Breast epithelium (tissue), 4 donors: ENCODE measurements around the gene PAK1. TPM values are rescaled to one million over a fixed set of nuclear protein-coding genes. Genes with fewer than 3 reads are reported as not detected.

ENCODE experiments used
- DNase-seq, 2 donors: peaks; one replicate each; pipeline ENCODE4 v3.0.0-alpha.2; 2019; ENCODE audit warnings: low spot score in 2 of 2
- H3K27ac ChIP-seq, 2 donors: fragments of 200-600 bp; sonication (generic) in 1 of 2; one replicate each; pipeline ENCODE4 v1.5.1; 2016 to 2019; ENCODE audit warnings: mild to moderate bottlenecking in 1 of 2
- H3K27me3 ChIP-seq, 2 donors: fragments of 200-600 bp; sonication (generic) in 1 of 2; one replicate each; pipeline versions ENCODE4 v1.5.1 to v1.6.0; 2017 to 2019; ENCODE audit warnings: control low read depth in 1 of 2, mild to moderate bottlenecking in 1 of 2
- H3K36me3 ChIP-seq: fragments of 200-600 bp; one replicate; pipeline ENCODE4 v1.5.1; 2019
- H3K4me1 ChIP-seq, 2 donors: fragments of 200-600 bp; sonication (generic); one replicate each; pipeline ENCODE4 v1.5.1; 2016 to 2019; ENCODE audit warnings: control low read depth in 1 of 2
- H3K4me3 ChIP-seq, 3 donors: fragments of 200-600 bp; sonication (generic); 1 replicate in 2 of 3; 2 replicates in 1 of 3; pipeline ENCODE4 v1.5.1; 2016 to 2019; ENCODE audit warnings: mild to moderate bottlenecking in 3 of 3, moderate library complexity in 2 of 3
- H3K9me3 ChIP-seq, 2 donors: fragments of 200-600 bp; sonication (generic) in 1 of 2; one replicate each; pipeline ENCODE4 v1.5.1; 2016 to 2019; ENCODE audit warnings: control low read depth in 1 of 2
- CTCF ChIP-seq, 3 donors: fragments of 450-650 bp; IDR thresholded peaks; one replicate each; pipeline ENCODE4 v1.5.1; 2016 to 2017; ENCODE audit warnings: antibody characterized with exemption in 3 of 3, mild to moderate bottlenecking in 3 of 3, moderate library complexity in 3 of 3
- POLR2A ChIP-seq: fragments of 450-650 bp; IDR thresholded peaks from one replicate; pipeline ENCODE4 v1.6.1; 2016; ENCODE audit warnings: antibody characterized with exemption, mild to moderate bottlenecking, moderate library complexity
- POLR2AphosphoS5 ChIP-seq, 3 donors: sonication (generic); formaldehyde crosslinking; IDR thresholded peaks; one replicate each; pipeline ENCODE4 v1.6.1; 2017; ENCODE audit warnings: antibody characterized with exemption in 3 of 3
- intact Hi-C: fragments of 100-400 bp; cut with DNase I; formaldehyde crosslinking; loops from one replicate; pipeline ENCODE4 v1.15.1; 2023; ENCODE audit warnings: low total_unique reads
- total RNA-seq, 3 donors: library from RNA; depleted of rRNA; stranded (reverse); fragments of >200 nt; gene quantifications; one replicate each; pipeline ENCODE4 v1.1.0, GENCODE V29; 2016

The PAK1 gene
- total RNA-seq, 3 donors from 2014 or later: 23.2 to 59.6 (median 42.6) TPM

DNA sequence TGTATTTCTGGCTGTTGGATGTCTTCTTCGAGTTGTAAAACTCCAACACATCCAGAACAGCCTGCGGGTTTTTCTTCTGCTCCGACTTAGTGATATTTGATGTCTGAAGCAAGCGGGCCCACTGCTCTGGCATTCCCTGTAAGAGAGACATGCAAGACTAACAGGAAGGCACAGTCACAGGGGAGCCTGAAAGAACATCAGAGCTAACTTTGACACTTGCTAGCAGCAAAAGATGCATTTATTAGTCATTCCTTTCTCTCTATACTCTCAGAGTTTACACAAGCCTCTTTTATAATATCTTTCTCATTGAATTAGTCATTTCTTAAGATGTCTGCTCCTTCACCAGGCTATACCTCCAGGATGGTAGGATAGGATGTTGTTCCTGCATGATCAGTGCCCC is 94.6 kb downstream of the PAK1 start:
- no peaks in the 10 kb centered on the region for H3K36me3 ChIP-seq
- no peak overlapping the region for H3K4me3 ChIP-seq
- DNase-seq: no peak
- intact Hi-C loops: no loop called here
- H3K27ac ChIP-seq: no peak overlapping the region
- H3K27me3 ChIP-seq: no peaks in the 10 kb centered on the region
- no peaks in the 10 kb centered on the region for H3K9me3 ChIP-seq
- TF ChIP-seq POLR2A (no peak), CTCF (IDR thresholded peaks at IDR 0.05) (no peak), POLR2AphosphoS5 (IDR thresholded peaks at IDR 0.05) (no peak)
- H3K4me1 ChIP-seq: no peaks in the 10 kb centered on the region

GRCh38 chr11:77377734-77378133 is 96.2 kb downstream of the PAK1 start:
- Histone ChIP-seq H3K9me3 (no peaks in the 10 kb centered on the region), H3K27me3 (no peaks in the 10 kb centered on the region), H3K36me3 (no peaks in the 10 kb centered on the region), H3K4me3 (no peak overlapping the region), H3K27ac (no peak overlapping the region), H3K4me1 (no peaks in the 10 kb centered on the region)
- TF ChIP-seq CTCF (IDR thresholded peaks at IDR 0.05): no peak
- TF ChIP-seq POLR2AphosphoS5 (IDR thresholded peaks at IDR 0.05): no peak
- no peak for TF ChIP-seq POLR2A
- intact Hi-C loops: no loop called here
- DNase-seq: no peak

DNA sequence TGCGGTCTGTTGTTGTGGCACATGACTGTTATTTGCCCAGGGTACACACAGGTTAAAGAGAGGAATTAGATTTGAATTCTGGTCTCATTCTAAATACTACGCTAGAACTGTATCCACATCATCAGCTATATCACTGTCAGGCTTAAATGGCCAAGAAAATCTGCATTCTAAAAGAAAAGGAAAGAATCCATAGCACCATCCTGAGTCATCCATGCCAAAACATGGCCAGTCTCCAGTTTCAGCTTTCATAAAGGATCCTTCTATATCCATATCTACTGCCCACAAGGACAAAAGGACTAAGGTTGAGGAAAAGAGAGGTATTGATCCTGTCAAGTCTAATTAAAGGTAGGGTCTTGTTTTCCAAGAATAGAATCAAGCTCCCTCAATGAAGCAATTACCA is 98.8 kb downstream of the PAK1 start:
- intact Hi-C loops: no loop called here
- DNase-seq: no peak
- H3K27me3 ChIP-seq: no peaks in the 10 kb centered on the region
- H3K36me3 ChIP-seq: no peaks in the 10 kb centered on the region
- H3K27ac ChIP-seq: no peak overlapping the region
- no peaks in the 10 kb centered on the region for H3K4me1 ChIP-seq
- no peaks in the 10 kb centered on the region for H3K9me3 ChIP-seq
- H3K4me3 ChIP-seq: no peak overlapping the region
- TF ChIP-seq POLR2AphosphoS5 (IDR thresholded peaks at IDR 0.05): no peak
- no peak for TF ChIP-seq POLR2A
- no peak for TF ChIP-seq CTCF (IDR thresholded peaks at IDR 0.05)

DNA sequence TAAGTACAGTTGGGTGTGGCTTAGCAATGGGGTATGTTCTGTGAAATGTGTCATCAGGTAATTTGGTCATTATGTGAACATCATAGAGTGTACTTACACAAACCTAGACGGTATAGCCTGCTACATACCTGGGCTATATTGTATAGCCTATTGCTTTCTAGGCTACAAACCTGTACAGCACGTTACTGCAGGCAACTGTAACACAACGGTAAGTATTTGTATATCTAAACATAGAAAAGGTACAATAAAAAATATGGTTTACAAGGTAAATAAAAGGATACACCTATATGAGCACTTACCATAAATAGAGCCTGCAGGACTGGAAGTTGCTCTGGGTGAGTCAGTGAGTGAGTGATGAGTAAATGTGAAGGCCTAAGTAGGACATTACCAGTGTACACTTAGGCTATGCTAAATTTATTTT is 99.3 kb downstream of the PAK1 start:
- intact Hi-C loops: no loop called here
- no peak for DNase-seq
- TF ChIP-seq CTCF (IDR thresholded peaks at IDR 0.05) (no peak), POLR2A (no peak), POLR2AphosphoS5 (IDR thresholded peaks at IDR 0.05) (no peak)
- H3K4me1 ChIP-seq: no peaks in the 10 kb centered on the region
- H3K36me3 ChIP-seq: no peaks in the 10 kb centered on the region
- no peaks in the 10 kb centered on the region for H3K27me3 ChIP-seq
- H3K27ac ChIP-seq: no peak overlapping the region
- H3K9me3 ChIP-seq: no peaks in the 10 kb centered on the region
- H3K4me3 ChIP-seq: no peak overlapping the region

GRCh38 chr11:77374108-77374507 is 99.8 kb downstream of the PAK1 start:
- no peak overlapping the region for H3K4me3 ChIP-seq
- TF ChIP-seq CTCF (IDR thresholded peaks at IDR 0.05) (no peak), POLR2A (no peak), POLR2AphosphoS5 (IDR thresholded peaks at IDR 0.05) (no peak)
- no peaks in the 10 kb centered on the region for H3K36me3 ChIP-seq

More at GRCh38 chr11:77374108-77374507, 99.8 kb downstream of the PAK1 start:
- DNase-seq: no peak
- Histone ChIP-seq H3K9me3 (no peaks in the 10 kb centered on the region), H3K27ac (no peak overlapping the region), H3K4me1 (no peaks in the 10 kb centered on the region), H3K27me3 (no peaks in the 10 kb centered on the region)
- intact Hi-C loops: no loop called here
